Panc1 (cell line): ENCODE data around the gene KRT38. TPM values are rescaled to one million over a fixed set of nuclear protein-coding genes. Genes with fewer than 3 reads are reported as not detected.

Experiments
- ATAC-seq: fragments of 200-7000 bp; cut with Tn5 transposase; 2 replicates; pipeline ENCODE4 v1.9.1; 2020; ENCODE audit warnings: mild to moderate bottlenecking, moderate library complexity
- BruUV-seq: library from RNA; stranded (reverse); fragments of 400-500 nt; replicated peaks from 2 replicates; lab custom pipeline; 2021; lab: Mats Ljungman, UMichigan
- CTCF ChIA-PET: fragments of 300-600 bp; sonication (Branson Sonifier 250); formaldehyde crosslinking; loops from one replicate; lab custom pipeline; 2022; ENCODE audit warnings: antibody characterized with exemption; lab: Charles Lee
- POLR2A ChIA-PET: fragments of 300-600 bp; sonication (Branson Sonifier 250); formaldehyde crosslinking; loops from one replicate; lab custom pipeline; 2022; ENCODE audit warnings: antibody characterized with exemption; lab: Charles Lee
- DNase-seq: peaks from one replicate; pipeline ENCODE4 v3.0.0-alpha.2; 2010; ENCODE audit warnings: low read depth, low spot score
- H3K27ac ChIP-seq: 2 replicates; pipeline ENCODE4 v1.5.1; 2011; ENCODE audit warnings: mild to moderate bottlenecking, low read length, inconsistent platforms
- H3K27me3 ChIP-seq: fragments of 200-500 bp; sonication (Bioruptor generic); 2 replicates; pipeline ENCODE4 v1.6.0; 2014; ENCODE audit warnings: low read length, inconsistent platforms; ENCODE audit not compliant: control insufficient read depth, insufficient read depth
- H3K36me3 ChIP-seq: fragments of 200-500 bp; sonication (Bioruptor generic); 2 replicates; pipeline ENCODE4 v1.5.1; 2014; ENCODE audit warnings: inconsistent platforms, mild to moderate bottlenecking, low read length, moderate library complexity; ENCODE audit not compliant: control insufficient read depth, insufficient read depth
- H3K4me1 ChIP-seq: 2 replicates; pipeline ENCODE4 v1.5.1; 2011; ENCODE audit warnings: inconsistent platforms, mild to moderate bottlenecking, low read length, moderate library complexity; ENCODE audit not compliant: control insufficient read depth, insufficient read depth
- H3K4me3 ChIP-seq, 2 experiments: 2 replicates each; pipeline ENCODE4 v1.5.1; 2011 to 2012; ENCODE audit warnings: low read depth in 2 of 2, low read length in 2 of 2, mild to moderate bottlenecking in 2 of 2, inconsistent platforms in 1 of 2, moderate library complexity in 1 of 2
- H3K9me3 ChIP-seq: fragments of 200-500 bp; sonication (Bioruptor generic); 2 replicates; pipeline ENCODE4 v1.5.1; 2014; ENCODE audit warnings: low read depth, mild to moderate bottlenecking, inconsistent platforms, low read length, moderate library complexity; ENCODE audit not compliant: control insufficient read depth, insufficient read depth
- POLR2AphosphoS5 ChIP-seq: IDR thresholded peaks from 2 replicates; pipeline ENCODE4 v1.6.1; 2012; ENCODE audit warnings: mild to moderate bottlenecking, low read depth, low read length, moderate library complexity
- SIN3A ChIP-seq: IDR thresholded peaks from 2 replicates; pipeline ENCODE4 v1.6.1; 2012; ENCODE audit warnings: low read depth, mild to moderate bottlenecking, low read length, moderate library complexity, borderline replicate concordance; ENCODE audit not compliant: insufficient read depth
- TCF7L2 ChIP-seq: IDR thresholded peaks from 2 replicates; pipeline ENCODE4 v1.6.1; 2011; ENCODE audit warnings: mild to moderate bottlenecking, low read depth, low read length, inconsistent platforms
- in situ Hi-C: cut with HindIII; loops from 2 replicates; pipeline ENCODE4 v1.10.0; 2016; ENCODE audit warnings: low sequenced_read_pairs, low pct_unique_long_range_greater_than_20kb
- intact Hi-C: fragments of 100-400 bp; cut with micrococcal nuclease; formaldehyde crosslinking; loops from one replicate; pipeline ENCODE4 v1.10.0; 2022; ENCODE audit not compliant: unreplicated experiment
- total RNA-seq: library from RNA; stranded (reverse); gene quantifications from one replicate; pipeline ENCODE4 v1.2.1, GENCODE V29; 2021; ENCODE audit not compliant: unreplicated experiment
- TF ChIP-seq, protein P1 (sequence below): fragments of 450-650 bp; IDR thresholded peaks from 2 replicates; pipeline ENCODE4 v1.5.1; 2017; ENCODE audit warnings: mild to moderate bottlenecking
- TF ChIP-seq, protein P2 (sequence below), 2 experiments: IDR thresholded peaks; 2 replicates each; pipeline ENCODE4 v1.6.1; 2011 to 2012; ENCODE audit warnings: low read depth in 2 of 2, control low read depth in 1 of 2, low read length in 1 of 2, mild to moderate bottlenecking in 1 of 2, moderate library complexity in 1 of 2; ENCODE audit not compliant: insufficient read depth in 1 of 2

Gene KRT38
- total RNA-seq, 1 experiment from 2014 or later: not detected

DNA sequence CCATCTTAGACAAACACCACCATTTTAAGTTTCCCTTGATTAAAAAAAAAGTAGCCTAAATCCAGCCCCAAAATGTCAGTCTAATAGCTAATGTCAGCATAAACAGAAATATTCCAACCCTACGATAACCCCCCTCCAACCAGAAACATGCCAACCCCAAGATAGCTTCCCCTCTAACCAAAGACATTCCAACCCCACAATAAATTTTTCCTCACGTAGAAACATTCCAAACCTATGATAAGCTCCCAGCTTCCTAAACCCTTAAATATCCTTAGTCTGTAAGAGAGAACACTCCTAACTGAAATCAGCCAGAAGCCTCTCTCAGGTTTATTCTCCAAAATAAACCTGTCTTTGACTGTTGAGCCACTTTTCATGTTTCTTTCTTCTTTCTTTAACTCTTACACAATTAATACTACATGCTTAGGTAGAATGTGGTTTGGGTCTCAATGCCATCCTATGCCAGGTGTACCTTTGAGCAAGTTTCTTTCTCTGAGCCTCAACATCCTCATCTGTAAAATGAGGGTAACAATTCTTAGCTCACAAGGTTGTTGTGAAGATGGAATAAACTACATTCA, 10.5 kb upstream of the KRT38 start:
- no peak for DNase-seq
- H3K27ac ChIP-seq: no peak overlapping the region

DNA sequence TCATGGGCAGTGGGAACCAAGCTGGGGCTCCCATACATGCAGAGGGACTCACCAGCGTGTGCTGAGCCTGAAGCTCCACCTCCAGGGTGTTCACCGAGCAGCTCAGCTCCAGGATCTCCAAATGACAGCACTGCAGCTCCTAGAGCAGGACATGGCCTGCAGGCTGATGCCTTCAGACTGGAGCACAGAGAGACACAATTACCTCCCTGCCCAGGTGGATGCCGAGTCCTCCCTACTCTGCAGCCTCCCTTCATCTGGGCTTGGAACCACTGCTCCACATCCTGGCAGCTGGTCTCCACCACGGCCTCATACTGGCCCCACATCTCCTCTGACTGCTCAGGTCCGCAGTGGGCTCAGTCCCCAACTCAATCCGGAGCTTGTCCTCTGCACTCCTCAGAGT, 8.2 kb upstream of the KRT38 start:
- Histone ChIP-seq H3K4me3 (no peak overlapping the region), H3K27me3 (no peaks in the 10 kb centered on the region), H3K36me3 (no peaks in the 10 kb centered on the region), H3K27ac (no peak overlapping the region), H3K9me3 (peaks cover 5% of the 10 kb centered on the region; the same call in 1 of the 2 replicates), H3K4me1 (no peaks in the 10 kb centered on the region)
- TF ChIP-seq POLR2AphosphoS5 (no peak), SIN3A (no peak), TCF7L2 (no peak)
- TF ChIP-seq, protein P1, sequence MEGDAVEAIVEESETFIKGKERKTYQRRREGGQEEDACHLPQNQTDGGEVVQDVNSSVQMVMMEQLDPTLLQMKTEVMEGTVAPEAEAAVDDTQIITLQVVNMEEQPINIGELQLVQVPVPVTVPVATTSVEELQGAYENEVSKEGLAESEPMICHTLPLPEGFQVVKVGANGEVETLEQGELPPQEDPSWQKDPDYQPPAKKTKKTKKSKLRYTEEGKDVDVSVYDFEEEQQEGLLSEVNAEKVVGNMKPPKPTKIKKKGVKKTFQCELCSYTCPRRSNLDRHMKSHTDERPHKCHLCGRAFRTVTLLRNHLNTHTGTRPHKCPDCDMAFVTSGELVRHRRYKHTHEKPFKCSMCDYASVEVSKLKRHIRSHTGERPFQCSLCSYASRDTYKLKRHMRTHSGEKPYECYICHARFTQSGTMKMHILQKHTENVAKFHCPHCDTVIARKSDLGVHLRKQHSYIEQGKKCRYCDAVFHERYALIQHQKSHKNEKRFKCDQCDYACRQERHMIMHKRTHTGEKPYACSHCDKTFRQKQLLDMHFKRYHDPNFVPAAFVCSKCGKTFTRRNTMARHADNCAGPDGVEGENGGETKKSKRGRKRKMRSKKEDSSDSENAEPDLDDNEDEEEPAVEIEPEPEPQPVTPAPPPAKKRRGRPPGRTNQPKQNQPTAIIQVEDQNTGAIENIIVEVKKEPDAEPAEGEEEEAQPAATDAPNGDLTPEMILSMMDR: no peak
- TF ChIP-seq, protein P2, sequence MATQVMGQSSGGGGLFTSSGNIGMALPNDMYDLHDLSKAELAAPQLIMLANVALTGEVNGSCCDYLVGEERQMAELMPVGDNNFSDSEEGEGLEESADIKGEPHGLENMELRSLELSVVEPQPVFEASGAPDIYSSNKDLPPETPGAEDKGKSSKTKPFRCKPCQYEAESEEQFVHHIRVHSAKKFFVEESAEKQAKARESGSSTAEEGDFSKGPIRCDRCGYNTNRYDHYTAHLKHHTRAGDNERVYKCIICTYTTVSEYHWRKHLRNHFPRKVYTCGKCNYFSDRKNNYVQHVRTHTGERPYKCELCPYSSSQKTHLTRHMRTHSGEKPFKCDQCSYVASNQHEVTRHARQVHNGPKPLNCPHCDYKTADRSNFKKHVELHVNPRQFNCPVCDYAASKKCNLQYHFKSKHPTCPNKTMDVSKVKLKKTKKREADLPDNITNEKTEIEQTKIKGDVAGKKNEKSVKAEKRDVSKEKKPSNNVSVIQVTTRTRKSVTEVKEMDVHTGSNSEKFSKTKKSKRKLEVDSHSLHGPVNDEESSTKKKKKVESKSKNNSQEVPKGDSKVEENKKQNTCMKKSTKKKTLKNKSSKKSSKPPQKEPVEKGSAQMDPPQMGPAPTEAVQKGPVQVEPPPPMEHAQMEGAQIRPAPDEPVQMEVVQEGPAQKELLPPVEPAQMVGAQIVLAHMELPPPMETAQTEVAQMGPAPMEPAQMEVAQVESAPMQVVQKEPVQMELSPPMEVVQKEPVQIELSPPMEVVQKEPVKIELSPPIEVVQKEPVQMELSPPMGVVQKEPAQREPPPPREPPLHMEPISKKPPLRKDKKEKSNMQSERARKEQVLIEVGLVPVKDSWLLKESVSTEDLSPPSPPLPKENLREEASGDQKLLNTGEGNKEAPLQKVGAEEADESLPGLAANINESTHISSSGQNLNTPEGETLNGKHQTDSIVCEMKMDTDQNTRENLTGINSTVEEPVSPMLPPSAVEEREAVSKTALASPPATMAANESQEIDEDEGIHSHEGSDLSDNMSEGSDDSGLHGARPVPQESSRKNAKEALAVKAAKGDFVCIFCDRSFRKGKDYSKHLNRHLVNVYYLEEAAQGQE (IDR thresholded peaks at IDR 0.05; ENCODE audit: insufficient read depth in 1 of 2, low read depth in 2 of 2, low read length in 1 of 2): no peak
- CTCF ChIA-PET: interaction anchor here (0.7 kb wide), 1 partner anchor 18 kb away, joined by 3 read pairs; no protein-coding TSS in a partner anchor
- in situ Hi-C loops (no loop called here), intact Hi-C loops (loop anchor here (10.0 kb wide), 1 partner anchor 64 kb away; the partner anchor contains the start of gene KRT34)
- ATAC-seq (peak; percentile 51; the same call in 1 of the 2 replicates), DNase-seq (no peak)
- BruUV-seq: no TSS peak
- POLR2A ChIA-PET: no interaction called here

More for the DNA sequence above, 10.5 kb upstream of the KRT38 start:
- Histone ChIP-seq H3K27me3 (no peaks in the 10 kb centered on the region), H3K4me1 (no peaks in the 10 kb centered on the region), H3K4me3 (no peak overlapping the region), H3K9me3 (peaks cover 5% of the 10 kb centered on the region; the same call in 1 of the 2 replicates), H3K36me3 (no peaks in the 10 kb centered on the region)
- POLR2A ChIA-PET: no interaction called here
- CTCF ChIA-PET: no interaction called here
- ATAC-seq: no peak
- intact Hi-C loops (no loop called here), in situ Hi-C loops (no loop called here)
- BruUV-seq: no TSS peak
- TF ChIP-seq, protein P1: no peak
- TF ChIP-seq POLR2AphosphoS5 (no peak), SIN3A (no peak), TCF7L2 (no peak)
- TF ChIP-seq, protein P2 (IDR thresholded peaks at IDR 0.05; ENCODE audit: insufficient read depth in 1 of 2, low read depth in 2 of 2, low read length in 1 of 2): no peak
